GM13977 (cell line): ENCODE data around the gene SP2.

Source experiments
- DNase-seq: peaks from one replicate; pipeline ENCODE4 v3.0.0; 2012; ENCODE audit warnings: low spot score
- in situ Hi-C: fragments of 300-500 bp; cut with MboI; formaldehyde crosslinking; loops from one replicate; pipeline ENCODE4 v1.12.0; 2022; ENCODE audit warnings: low sequenced_read_pairs, low pct_unique_long_range_greater_than_20kb, mixed read lengths, inconsistent platforms; ENCODE audit not compliant: unreplicated experiment
- TF ChIP-seq, protein P1 (sequence below): IDR thresholded peaks from 2 replicates; pipeline ENCODE4 v1.5.1; 2012; ENCODE audit warnings: mild to moderate bottlenecking, control low read depth; ENCODE audit not compliant: insufficient read depth; ENCODE audit errors: extremely low read depth, missing control alignments

SP2 gene

DNA sequence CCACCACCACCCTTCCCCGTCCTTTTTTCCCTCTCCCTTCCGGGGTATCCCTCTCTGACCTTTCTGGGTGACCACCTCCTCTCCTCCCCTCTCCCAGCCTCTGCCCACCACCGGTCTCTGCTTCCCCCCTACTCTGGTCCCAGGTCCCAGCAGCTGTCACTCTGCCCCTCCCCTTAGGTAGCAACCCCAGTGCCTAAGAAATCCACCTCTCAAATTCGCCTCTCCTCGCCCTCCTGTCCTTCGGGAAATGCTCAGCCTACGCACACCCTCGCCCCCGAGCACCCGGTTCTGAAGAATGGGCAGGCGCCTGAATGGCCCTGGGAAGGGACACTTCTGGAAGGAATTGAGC lies 44.3 kb upstream of the SP2 start:
- no peak for DNase-seq
- TF ChIP-seq, protein P1, sequence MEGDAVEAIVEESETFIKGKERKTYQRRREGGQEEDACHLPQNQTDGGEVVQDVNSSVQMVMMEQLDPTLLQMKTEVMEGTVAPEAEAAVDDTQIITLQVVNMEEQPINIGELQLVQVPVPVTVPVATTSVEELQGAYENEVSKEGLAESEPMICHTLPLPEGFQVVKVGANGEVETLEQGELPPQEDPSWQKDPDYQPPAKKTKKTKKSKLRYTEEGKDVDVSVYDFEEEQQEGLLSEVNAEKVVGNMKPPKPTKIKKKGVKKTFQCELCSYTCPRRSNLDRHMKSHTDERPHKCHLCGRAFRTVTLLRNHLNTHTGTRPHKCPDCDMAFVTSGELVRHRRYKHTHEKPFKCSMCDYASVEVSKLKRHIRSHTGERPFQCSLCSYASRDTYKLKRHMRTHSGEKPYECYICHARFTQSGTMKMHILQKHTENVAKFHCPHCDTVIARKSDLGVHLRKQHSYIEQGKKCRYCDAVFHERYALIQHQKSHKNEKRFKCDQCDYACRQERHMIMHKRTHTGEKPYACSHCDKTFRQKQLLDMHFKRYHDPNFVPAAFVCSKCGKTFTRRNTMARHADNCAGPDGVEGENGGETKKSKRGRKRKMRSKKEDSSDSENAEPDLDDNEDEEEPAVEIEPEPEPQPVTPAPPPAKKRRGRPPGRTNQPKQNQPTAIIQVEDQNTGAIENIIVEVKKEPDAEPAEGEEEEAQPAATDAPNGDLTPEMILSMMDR, result no peak
- in situ Hi-C loops, result no loop called here

DNA sequence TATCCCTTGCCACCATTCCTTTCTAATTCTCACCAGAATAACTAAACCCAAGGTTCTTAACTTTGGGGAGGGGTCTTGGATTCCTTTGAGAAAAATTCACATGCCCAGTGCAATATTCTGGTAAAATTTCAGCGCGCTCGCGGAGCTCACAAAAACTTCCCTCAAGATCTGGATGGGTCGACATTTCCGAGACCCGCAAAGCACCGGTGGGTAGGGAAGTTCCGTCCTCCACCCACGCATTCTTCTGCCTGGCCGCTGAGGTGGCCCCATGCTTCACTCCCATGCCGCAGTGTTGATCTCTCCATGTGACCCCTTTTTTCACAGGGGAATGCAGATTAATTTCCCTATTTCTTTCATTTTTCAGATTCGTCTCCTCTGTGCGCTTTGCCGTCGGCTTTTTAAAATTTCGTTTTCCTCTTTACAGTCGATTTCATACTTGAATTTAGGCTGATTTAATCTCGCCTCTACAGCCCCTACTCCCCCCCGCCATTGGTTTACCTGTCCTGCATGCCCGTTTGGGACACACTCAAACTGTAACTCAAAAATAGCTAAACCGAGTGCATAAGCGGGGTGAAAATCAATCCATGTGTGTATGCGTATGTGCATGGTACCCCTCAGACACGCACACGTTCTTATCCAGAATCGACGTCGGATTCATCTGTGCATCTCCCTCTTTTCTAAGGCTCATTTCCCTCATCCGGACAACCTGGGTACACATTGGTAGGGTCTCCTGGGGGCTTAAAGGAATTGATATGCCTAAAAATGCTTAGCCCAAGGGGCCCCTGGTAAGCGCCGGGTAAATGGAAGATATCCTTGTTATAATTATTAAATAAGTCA lies 43.7 kb upstream of the SP2 start:
- TF ChIP-seq, protein P1, result no peak
- no peak for DNase-seq
- in situ Hi-C loops, result no loop called here

DNA sequence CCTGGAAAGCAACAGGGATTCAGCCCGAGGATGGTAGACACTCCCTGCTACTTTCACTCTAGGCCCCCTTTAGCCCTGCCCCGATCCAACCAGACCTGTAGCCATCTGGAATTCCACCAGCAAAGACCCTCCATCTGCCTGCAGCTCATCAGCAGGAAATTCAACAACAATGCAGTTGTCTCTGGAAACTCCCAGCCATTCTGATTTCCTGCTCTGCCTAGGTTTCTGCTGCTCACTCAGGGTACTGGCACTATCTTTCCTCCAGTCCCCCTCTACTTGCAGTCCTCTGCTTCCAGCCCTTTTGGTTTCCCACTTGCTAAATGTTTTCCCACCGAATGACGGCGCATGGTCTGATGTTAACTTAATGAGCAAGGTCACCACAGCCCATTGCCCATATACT lies 42.4 kb upstream of the SP2 start:
- in situ Hi-C loops, result no loop called here
- DNase-seq, result no peak
- TF ChIP-seq, protein P1, result no peak

DNA sequence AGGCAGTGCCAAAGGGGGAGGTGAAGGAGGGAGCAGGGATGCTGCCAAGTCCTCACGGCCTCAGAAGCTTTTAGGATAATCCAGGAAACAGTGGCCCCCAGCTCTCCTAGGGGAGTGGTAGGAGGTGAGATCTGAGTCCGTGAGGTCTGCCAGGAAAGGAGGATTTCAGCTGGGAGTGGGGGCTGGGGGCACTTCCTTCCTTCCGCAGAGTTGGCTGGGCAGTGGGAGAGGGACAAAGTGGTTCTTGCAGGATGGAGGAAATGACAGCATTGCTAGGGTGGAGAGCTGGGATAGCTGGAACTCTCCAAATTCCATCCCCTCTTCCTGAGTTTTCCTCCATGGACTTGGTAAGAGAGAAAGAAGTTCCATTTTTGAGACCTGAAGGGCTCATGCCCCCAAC lies 40.3 kb upstream of the SP2 start:
- TF ChIP-seq, protein P1, result no peak
- in situ Hi-C loops, result no loop called here
- no peak for DNase-seq

DNA sequence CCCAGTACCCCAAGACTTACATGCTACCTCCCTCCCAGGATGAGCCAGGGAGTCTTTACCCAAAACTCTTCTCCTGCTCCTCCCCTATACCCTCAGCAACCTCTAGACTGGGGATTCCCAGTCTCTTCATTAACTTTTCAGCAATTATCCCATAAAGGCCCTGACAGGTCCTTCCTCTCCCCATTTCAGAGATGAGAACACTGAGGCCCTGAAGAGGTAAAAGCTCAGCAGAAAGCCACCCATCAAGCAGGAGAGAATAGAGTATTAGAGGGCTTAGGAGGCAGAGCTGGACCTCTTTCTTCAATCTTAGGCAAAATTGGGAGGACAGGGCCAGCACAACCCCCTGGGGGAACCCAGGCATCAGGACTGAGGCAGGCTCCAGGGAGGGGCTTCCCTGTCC lies 39.2 kb upstream of the SP2 start:
- in situ Hi-C loops, result no loop called here
- TF ChIP-seq, protein P1, result no peak
- no peak for DNase-seq

DNA sequence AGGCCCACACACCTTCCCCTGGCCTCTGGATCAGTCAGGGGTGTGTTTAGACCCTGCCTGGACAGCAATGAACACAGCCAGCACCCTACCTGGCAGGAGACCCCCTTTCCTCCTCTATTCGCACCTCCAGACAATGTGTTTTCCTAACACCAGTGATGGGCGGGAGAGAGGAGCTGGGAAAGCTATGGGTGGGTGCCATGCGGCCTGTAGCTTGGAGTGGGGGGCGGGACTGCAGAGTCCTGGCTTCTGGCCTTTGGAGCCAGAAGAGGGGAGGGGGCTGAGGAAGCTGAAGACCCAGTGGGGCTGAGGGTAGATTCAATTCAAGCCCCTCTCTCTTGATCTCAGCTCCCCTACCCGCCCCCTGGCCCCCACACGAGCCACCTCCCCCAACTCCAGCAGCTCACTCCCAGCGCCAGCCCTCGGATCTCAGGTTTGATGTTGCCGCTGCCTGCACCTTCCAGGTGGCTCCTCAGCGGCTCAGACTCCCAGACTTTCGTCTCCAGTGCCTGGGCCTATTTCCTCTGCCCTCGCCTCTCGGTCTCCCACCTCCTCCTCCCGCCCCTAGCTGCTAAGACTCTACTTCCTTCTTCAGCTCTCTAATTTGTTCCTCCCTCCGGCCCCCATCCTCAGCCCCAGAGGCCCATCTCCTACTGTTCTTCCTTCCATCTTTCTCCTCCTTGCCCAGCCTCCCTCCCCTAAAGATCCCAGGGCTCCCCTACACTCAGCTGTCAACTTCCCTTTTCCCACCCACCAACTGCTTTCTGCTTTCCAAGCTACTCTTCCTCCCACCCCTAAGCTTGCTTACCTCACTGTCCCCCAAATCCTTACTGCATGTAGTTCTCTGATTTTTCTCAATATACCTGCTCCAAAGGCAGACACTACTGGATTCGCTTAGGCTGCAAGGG lies 38.2 kb upstream of the SP2 start:
- DNase-seq, result no peak
- in situ Hi-C loops, result no loop called here
- TF ChIP-seq, protein P1, result no peak
